Ascending aorta (tissue), 2 donors: ENCODE results near the gene SLC35B2. TPM values are rescaled to one million over a fixed set of nuclear protein-coding genes. Genes with fewer than 3 reads are reported as not detected.

Source experiments
- DNase-seq, 2 donors: peaks; one replicate each; pipeline ENCODE4 v3.0.0-alpha.2; 2019; ENCODE audit warnings: low spot score in 2 of 2
- H3K27ac ChIP-seq, 2 donors: fragments of 200-600 bp; sonication (generic); one replicate each; pipeline ENCODE4 v1.5.1; 2016 to 2017; ENCODE audit warnings: mild to moderate bottlenecking in 1 of 2
- H3K27me3 ChIP-seq: fragments of 200-600 bp; sonication (generic); one replicate; pipeline ENCODE4 v1.5.1; 2017
- H3K36me3 ChIP-seq, 2 donors: fragments of 200-600 bp; sonication (generic); one replicate each; pipeline ENCODE4 v1.5.1; 2016
- H3K4me1 ChIP-seq, 2 donors: fragments of 200-600 bp; sonication (generic); one replicate each; pipeline ENCODE4 v1.5.1; 2016 to 2017; ENCODE audit warnings: mild to moderate bottlenecking in 1 of 2
- H3K4me3 ChIP-seq, 2 donors: fragments of 200-600 bp; sonication (generic); one replicate each; pipeline ENCODE4 v1.5.1; 2016 to 2017; ENCODE audit warnings: mild to moderate bottlenecking in 1 of 2
- H3K9me3 ChIP-seq, 2 donors: fragments of 200-600 bp; sonication (generic); one replicate each; pipeline ENCODE4 v1.5.1; 2016
- intact Hi-C: fragments of 100-400 bp; cut with DNase I; formaldehyde crosslinking; loops from one replicate; pipeline ENCODE4 v1.15.1; 2023
- total RNA-seq: library from RNA; depleted of rRNA; stranded (reverse); fragments of >200 nt; gene quantifications from one replicate; pipeline ENCODE4 v1.1.0, GENCODE V29; 2016
- TF ChIP-seq, protein P1 (sequence below), 3 experiments: fragments of 200-600 bp in 2 of 3; fragments of 450-650 bp in 1 of 3; sonication (generic) in 2 of 3; IDR thresholded peaks; one replicate each; pipeline ENCODE4 v1.5.1; 2016 to 2019; ENCODE audit warnings: antibody characterized with exemption in 3 of 3, mild to moderate bottlenecking in 1 of 3, moderate library complexity in 1 of 3

The SLC35B2 gene
- total RNA-seq, 1 donor from 2014 or later: 9.9 TPM

DNA sequence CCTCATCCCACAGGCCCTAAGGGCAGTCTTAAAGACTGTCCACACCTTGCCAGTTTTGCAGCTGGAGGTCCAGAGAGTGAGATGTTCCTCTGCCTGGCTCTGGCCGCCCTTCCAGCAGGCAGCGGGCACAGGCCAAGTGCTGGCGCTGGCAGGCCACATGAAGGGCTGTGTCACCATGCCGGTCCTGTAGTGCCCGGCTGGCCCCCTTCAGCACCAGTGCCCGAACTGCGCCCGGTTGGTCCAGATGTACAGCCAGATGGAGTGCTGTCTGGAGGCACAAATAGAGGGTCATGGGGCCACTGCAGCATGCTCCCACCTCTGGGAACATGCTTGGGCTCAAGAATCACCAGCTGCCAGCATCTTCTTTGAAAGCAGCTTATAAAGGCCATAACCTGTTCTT, 4.3 kb upstream of the SLC35B2 start:
- TF ChIP-seq, protein P1, sequence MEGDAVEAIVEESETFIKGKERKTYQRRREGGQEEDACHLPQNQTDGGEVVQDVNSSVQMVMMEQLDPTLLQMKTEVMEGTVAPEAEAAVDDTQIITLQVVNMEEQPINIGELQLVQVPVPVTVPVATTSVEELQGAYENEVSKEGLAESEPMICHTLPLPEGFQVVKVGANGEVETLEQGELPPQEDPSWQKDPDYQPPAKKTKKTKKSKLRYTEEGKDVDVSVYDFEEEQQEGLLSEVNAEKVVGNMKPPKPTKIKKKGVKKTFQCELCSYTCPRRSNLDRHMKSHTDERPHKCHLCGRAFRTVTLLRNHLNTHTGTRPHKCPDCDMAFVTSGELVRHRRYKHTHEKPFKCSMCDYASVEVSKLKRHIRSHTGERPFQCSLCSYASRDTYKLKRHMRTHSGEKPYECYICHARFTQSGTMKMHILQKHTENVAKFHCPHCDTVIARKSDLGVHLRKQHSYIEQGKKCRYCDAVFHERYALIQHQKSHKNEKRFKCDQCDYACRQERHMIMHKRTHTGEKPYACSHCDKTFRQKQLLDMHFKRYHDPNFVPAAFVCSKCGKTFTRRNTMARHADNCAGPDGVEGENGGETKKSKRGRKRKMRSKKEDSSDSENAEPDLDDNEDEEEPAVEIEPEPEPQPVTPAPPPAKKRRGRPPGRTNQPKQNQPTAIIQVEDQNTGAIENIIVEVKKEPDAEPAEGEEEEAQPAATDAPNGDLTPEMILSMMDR (IDR thresholded peaks at IDR 0.05): no peak
- peaks cover 15 to 32% of the 10 kb centered on the region in 2 donors for H3K4me1 ChIP-seq
- H3K9me3 ChIP-seq: no peaks in the 10 kb centered on the region
- H3K27me3 ChIP-seq: no peaks in the 10 kb centered on the region
- DNase-seq: no peak
- H3K36me3 ChIP-seq: peaks cover 0 to 3% of the 10 kb centered on the region in 2 donors
- no peak overlapping the region for H3K27ac ChIP-seq
- no peak overlapping the region for H3K4me3 ChIP-seq
- intact Hi-C loops: no loop called here

DNA sequence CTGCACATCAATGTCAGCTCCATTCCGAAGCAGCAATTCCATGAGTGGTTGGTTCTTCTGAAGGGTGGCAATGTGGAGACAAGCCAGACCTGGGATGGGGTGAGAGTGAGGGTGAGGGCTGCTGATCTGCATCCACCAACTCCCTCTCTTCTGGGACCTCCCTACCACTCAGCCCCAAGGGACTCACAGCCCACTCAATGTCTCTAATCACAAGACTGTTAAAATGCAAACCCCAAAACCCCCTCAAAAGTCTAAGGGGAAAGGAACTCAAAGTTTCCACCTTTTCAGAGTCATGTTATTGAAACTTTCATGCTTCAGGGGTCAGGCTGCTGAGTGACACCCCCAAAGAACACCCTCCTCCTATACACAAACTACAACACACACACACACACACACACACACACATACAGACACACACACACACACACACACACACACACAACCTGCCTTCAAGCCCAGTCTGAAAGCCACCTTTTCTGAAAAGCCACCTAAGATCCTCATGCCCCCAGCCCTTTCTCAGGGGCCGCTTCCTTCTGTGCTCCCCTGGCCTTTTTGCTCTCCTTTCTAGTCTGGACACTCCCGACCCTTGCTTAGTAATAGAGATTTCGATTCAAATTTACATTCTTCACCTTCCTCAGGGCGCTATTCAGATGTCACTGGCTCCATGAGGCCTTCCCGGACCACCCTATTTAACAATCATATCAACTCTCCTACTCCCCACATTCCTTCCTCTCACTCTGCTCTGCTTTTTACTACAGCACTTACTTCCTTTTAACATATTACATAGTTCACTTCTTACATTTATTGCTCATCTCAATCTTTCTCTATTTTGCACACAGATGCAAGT, 3.3 kb upstream of the SLC35B2 start:
- Histone ChIP-seq H3K27ac (no peak overlapping the region), H3K27me3 (no peaks in the 10 kb centered on the region), H3K4me3 (no peak overlapping the region), H3K4me1 (peaks cover 15 to 37% of the 10 kb centered on the region in 2 donors), H3K9me3 (no peaks in the 10 kb centered on the region), H3K36me3 (peaks cover 0 to 3% of the 10 kb centered on the region in 2 donors)
- intact Hi-C loops: no loop called here
- TF ChIP-seq, protein P1 (IDR thresholded peaks at IDR 0.05): no peak
- DNase-seq: no peak

DNA sequence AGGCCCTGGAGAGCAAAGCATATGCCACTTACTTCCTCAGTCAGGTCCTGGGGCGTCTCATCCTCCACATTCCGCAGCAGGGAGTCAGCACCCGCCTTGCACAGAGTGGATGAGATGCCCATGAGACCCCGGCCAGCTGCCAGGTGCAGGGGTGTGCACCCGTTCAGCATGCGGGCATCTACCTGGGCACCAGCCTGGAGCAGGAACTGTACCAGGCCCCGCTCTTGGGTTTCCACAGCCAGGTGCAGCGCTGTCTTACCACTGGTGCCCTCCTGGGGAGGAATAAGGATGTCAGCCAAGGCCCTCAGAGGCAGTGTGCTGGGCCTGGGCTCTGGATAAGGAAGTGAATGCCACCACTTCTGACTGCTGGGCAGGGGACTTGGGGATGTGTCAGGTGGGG, 2.7 kb upstream of the SLC35B2 start:
- no peaks in the 10 kb centered on the region for H3K9me3 ChIP-seq
- H3K4me3 ChIP-seq: no peak overlapping the region
- TF ChIP-seq, protein P1 (IDR thresholded peaks at IDR 0.05): no peak
- intact Hi-C loops: no loop called here
- H3K27ac ChIP-seq: no peak overlapping the region
- no peak for DNase-seq
- H3K4me1 ChIP-seq: peaks cover 15 to 37% of the 10 kb centered on the region in 2 donors
- no peaks in the 10 kb centered on the region for H3K27me3 ChIP-seq
- H3K36me3 ChIP-seq: peaks cover 3 to 4% of the 10 kb centered on the region in 2 donors

DNA sequence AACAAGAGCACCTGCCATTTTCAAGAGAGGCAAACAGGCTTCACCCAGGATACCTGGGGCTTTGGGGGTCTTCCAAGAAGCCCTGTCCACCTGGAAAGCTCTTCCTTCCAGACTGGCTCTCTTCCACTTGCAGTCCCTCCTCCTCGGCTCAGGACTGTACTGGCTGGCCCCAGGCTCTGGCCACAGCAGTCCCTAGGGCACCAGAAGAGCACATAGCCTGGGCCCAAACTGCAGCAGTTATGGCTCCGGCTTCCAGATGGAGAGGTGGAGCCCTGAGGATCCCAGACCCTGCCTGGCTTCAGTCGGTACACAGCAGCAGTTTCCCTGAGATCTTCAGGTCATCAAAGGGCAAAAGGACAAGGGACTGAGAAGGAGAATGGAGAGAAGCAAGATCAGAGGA, 1.6 kb upstream of the SLC35B2 start:
- intact Hi-C loops: no loop called here
- H3K36me3 ChIP-seq: peaks cover 12 to 13% of the 10 kb centered on the region in 2 donors
- H3K27me3 ChIP-seq: no peaks in the 10 kb centered on the region
- TF ChIP-seq, protein P1 (IDR thresholded peaks at IDR 0.05): no peak
- H3K27ac ChIP-seq: no peak overlapping the region
- DNase-seq: no peak
- peaks cover 10 to 29% of the 10 kb centered on the region in 2 donors for H3K4me1 ChIP-seq
- H3K9me3 ChIP-seq: no peaks in the 10 kb centered on the region
- no peak overlapping the region for H3K4me3 ChIP-seq

DNA sequence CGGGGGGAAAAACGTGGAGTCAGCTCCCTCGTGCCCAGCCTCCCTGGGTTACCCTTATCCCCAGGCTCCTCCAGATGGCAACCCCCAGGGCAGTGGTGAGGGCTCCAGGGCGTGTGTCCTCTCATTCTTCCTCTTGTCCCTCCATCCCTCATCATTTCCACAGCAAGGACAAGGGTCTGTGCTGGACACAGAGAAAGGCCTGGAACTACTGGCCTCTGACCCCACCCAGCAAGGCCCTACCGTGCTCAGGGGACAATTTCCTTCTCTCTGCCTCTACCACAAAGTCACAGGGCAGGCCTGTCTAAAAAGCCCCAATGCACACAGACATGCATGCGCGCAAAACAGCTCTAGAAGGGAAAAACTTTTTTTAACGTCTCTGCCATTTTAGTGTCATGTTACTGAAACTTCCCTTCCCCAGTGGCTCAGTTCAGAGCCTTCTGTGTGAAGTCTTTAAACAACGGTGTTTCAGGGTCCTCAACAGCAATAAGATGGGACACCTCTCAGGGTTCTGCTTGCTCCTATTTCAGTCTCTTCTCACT, 1.1 kb upstream of the SLC35B2 start:
- H3K27ac ChIP-seq: no peak overlapping the region
- intact Hi-C loops: no loop called here
- no peak for DNase-seq
- peaks cover 6 to 24% of the 10 kb centered on the region in 2 donors for H3K4me1 ChIP-seq
- H3K27me3 ChIP-seq: no peaks in the 10 kb centered on the region
- TF ChIP-seq, protein P1 (IDR thresholded peaks at IDR 0.05): no peak
- no peak overlapping the region for H3K4me3 ChIP-seq
- no peaks in the 10 kb centered on the region for H3K9me3 ChIP-seq
- peaks cover 17 to 18% of the 10 kb centered on the region in 2 donors for H3K36me3 ChIP-seq
